ENCODE measurements around the gene HIVEP3. TPM values are rescaled to one million over a fixed set of nuclear protein-coding genes. Genes with fewer than 3 reads are reported as not detected.

Gene HIVEP3
- total RNA-seq, 1 experiment from 2014 or later: 1.4 TPM

DNA sequence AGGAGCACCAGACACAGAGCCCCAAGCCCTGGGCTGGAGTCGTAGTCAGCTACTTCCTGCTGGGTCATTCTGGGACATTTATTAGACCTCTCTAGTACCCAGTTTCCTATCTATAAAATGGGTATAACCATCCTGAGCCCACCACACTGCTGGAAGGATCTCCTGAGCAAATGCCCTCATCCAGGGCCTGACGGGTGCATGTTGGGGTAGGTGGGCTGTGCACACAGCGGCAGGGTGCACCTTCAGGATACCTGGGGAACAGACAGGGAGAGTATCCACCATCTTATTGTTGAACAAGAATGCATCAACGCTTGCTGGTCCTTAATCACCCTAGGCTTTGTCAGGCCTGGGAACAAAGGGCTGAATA is 191.0 kb downstream of the HIVEP3 start:
- Histone ChIP-seq H3K14ac (ENCODE audit: insufficient read depth, low read length) (no peak overlapping the region; the same call in 1 of the 2 replicates), H3K9ac (ENCODE audit: extremely low read depth, insufficient read length, low read length) (no peak overlapping the region), H3K79me2 (ENCODE audit: insufficient read depth, low read length) (no peaks in the 10 kb centered on the region), H4K5ac (ENCODE audit: insufficient read length, low read depth, low read length) (no peak overlapping the region), H3K23ac (ENCODE audit: insufficient read length, low read depth, low read length) (no peak overlapping the region), H3K4me1 (ENCODE audit: insufficient read depth, low read length) (no peaks in the 10 kb centered on the region), H3K4ac (ENCODE audit: low read depth, low read length) (no peak overlapping the region), H2BK5ac (ENCODE audit: insufficient read length, low read length) (no peak overlapping the region), H2BK15ac (ENCODE audit: low read depth, low read length) (no peak overlapping the region), H2BK20ac (ENCODE audit: low read depth, low read length, poor library complexity, severe bottlenecking) (no peak overlapping the region), H3K56ac (ENCODE audit: insufficient read length, low read depth, low read length) (no peak overlapping the region), H3K27ac (ENCODE audit: insufficient read length, low read depth, low read length) (no peak overlapping the region), H3T11ph (ENCODE audit: low read length) (no peak overlapping the region), H2AK5ac (ENCODE audit: insufficient read length, low read length) (no peak overlapping the region), H3K4me2 (ENCODE audit: insufficient read depth, insufficient read length, low read length) (no peak overlapping the region), H2BK120ac (ENCODE audit: low read depth, low read length, poor library complexity, severe bottlenecking) (no peak overlapping the region), H3K18ac (ENCODE audit: insufficient read length, low read depth, low read length) (no peak overlapping the region), H3K79me1 (ENCODE audit: insufficient read depth, low read depth, low read length, poor library complexity, severe bottlenecking) (no peaks in the 10 kb centered on the region), H2AFZ (ENCODE audit: low read length) (no peak overlapping the region), H3K23me2 (ENCODE audit: insufficient read length, low read depth, low read length, poor library complexity, severe bottlenecking) (no peaks in the 10 kb centered on the region), H3K27me3 (ENCODE audit: insufficient read depth, low read length) (no peaks in the 10 kb centered on the region), H4K8ac (replicated peaks; ENCODE audit: insufficient read length, low read depth, low read length) (no peak overlapping the region), H4K91ac (ENCODE audit: insufficient read length, low read depth, low read length) (no peak overlapping the region), H2BK12ac (ENCODE audit: insufficient read length, low read depth, low read length) (no peak overlapping the region), H4K20me1 (ENCODE audit: control insufficient read depth, insufficient read depth, insufficient read length) (no peaks in the 10 kb centered on the region), H3K9me3 (ENCODE audit: control insufficient read depth, low read depth, low read length) (no peaks in the 10 kb centered on the region)
- H3K4me3 Mint-ChIP-seq: no peak overlapping the region
- no peak for TF ChIP-seq CTCF (conservative IDR thresholded peaks at IDR 0.05)
- H3K9me3 Mint-ChIP-seq: no peaks in the 10 kb centered on the region
- H3K27ac Mint-ChIP-seq: no peak overlapping the region
- no peaks in the 10 kb centered on the region for H3K36me3 Mint-ChIP-seq (ENCODE audit: insufficient read depth in 1 of 3, low read depth in 3 of 3)
- no peaks in the 10 kb centered on the region; the same call in none of the 2 replicates for H3K27me3 Mint-ChIP-seq (ENCODE audit: low read depth)
- peaks cover 10 to 15% of the 10 kb centered on the region in 2 experiments for H3K4me1 Mint-ChIP-seq
- DNase-seq: no peak
- no CpG with 5 or more reads among the region's 4 CpGs for WGBS (ENCODE audit: extremely low coverage, insufficient read length, low lambda C conversion rate)

All from H9 (cell line).